ENCODE data around the gene PMFBP1.

DNA sequence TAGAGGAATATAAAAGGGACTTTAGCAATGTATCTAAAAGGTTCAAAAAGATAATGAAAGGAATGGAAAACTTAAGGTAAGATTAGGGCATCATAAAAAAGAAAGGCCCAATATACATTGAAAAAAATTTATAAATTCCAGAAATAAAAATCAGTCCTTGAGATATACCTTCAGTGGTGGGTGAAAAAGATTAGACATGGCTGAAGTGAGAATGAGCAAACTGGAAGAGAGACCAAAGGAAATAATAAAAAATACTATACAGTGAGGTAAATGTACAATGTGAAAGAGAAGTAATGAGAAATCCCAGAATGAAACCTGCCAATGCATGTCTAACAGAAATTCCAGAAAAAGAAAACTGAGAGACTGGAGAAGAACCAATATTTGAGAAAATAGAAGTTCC is 42.9 kb upstream of the PMFBP1 start:
- TF ChIP-seq EZH2 (IDR thresholded peaks at IDR 0.05): no peak
- TF ChIP-seq, protein P1, sequence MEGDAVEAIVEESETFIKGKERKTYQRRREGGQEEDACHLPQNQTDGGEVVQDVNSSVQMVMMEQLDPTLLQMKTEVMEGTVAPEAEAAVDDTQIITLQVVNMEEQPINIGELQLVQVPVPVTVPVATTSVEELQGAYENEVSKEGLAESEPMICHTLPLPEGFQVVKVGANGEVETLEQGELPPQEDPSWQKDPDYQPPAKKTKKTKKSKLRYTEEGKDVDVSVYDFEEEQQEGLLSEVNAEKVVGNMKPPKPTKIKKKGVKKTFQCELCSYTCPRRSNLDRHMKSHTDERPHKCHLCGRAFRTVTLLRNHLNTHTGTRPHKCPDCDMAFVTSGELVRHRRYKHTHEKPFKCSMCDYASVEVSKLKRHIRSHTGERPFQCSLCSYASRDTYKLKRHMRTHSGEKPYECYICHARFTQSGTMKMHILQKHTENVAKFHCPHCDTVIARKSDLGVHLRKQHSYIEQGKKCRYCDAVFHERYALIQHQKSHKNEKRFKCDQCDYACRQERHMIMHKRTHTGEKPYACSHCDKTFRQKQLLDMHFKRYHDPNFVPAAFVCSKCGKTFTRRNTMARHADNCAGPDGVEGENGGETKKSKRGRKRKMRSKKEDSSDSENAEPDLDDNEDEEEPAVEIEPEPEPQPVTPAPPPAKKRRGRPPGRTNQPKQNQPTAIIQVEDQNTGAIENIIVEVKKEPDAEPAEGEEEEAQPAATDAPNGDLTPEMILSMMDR (IDR thresholded peaks at IDR 0.05 in 2 of 3, conservative IDR thresholded peaks at IDR 0.05 in 1 of 3; ENCODE audit: borderline replicate concordance in 1 of 3, insufficient read depth in 1 of 3, low read depth in 2 of 3, low read length in 2 of 3): no peak

Data from HCT116 (cell line).